B cell (primary cell): ENCODE results near the gene SCGB2B2.

Experiments
- EZH2 ChIP-seq: IDR thresholded peaks from 2 replicates; pipeline ENCODE4 v1.6.1; 2012; ENCODE audit warnings: borderline replicate concordance, low read depth, mild to moderate bottlenecking, moderate library complexity, low read length; ENCODE audit not compliant: insufficient read depth, poor library complexity, severe bottlenecking
- TF ChIP-seq, protein P1 (sequence below): fragments of 200-600 bp; IDR thresholded peaks from one replicate; pipeline ENCODE4 v1.8.0; 2022; ENCODE audit warnings: antibody characterized with exemption, mild to moderate bottlenecking

DNA sequence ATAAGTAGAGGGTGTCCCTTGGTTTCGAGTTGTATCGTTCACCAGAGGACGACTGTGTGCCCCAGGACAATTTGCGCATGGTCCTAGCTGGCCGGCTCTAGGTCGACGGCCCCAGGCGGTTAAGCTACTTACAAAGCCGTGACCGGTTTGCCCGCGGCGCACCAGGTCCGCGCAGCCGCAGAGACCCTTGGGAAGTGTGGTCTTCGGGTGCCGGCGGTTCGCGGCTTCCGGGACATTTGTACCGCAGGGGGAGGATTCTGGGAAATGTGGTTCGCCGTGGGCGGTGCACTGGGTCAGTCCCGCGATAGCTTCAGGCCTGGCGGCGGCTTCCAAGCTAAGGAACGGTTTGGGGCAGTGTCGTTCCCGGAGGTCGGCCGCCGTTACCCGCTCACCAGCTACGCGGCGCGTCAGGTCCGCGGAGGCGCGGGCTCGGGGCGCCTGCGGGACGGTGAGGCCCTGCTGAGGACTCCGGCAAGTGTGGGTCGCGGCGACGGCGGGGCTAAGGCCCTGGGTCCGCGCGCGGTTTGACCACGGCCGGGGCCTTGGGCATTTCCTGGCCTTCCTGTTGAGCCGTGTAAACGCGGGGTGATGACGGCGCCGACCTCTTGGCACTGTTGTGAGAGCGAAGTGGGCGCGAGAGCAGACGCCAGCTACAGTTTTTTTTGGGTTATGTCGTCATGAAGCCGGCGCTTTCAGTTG is 576 bp upstream of the SCGB2B2 start, which contains the start of gene ZNF302:
- TF ChIP-seq, protein P1, sequence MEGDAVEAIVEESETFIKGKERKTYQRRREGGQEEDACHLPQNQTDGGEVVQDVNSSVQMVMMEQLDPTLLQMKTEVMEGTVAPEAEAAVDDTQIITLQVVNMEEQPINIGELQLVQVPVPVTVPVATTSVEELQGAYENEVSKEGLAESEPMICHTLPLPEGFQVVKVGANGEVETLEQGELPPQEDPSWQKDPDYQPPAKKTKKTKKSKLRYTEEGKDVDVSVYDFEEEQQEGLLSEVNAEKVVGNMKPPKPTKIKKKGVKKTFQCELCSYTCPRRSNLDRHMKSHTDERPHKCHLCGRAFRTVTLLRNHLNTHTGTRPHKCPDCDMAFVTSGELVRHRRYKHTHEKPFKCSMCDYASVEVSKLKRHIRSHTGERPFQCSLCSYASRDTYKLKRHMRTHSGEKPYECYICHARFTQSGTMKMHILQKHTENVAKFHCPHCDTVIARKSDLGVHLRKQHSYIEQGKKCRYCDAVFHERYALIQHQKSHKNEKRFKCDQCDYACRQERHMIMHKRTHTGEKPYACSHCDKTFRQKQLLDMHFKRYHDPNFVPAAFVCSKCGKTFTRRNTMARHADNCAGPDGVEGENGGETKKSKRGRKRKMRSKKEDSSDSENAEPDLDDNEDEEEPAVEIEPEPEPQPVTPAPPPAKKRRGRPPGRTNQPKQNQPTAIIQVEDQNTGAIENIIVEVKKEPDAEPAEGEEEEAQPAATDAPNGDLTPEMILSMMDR, result no peak
- TF ChIP-seq EZH2, result no peak
